SK-N-MC (cell line): Measurements from ENCODE around the gene LIPC.

Source experiments
- DNase-seq: peaks from one replicate; pipeline ENCODE4 v3.0.0-alpha.2; 2011; ENCODE audit warnings: low read depth, low spot score
- H3K27ac ChIP-seq: fragments of 200-600 bp; sonication (generic); 2 replicates; pipeline ENCODE4 v1.5.1; 2016; ENCODE audit warnings: mixed run types
- H3K36me3 ChIP-seq: fragments of 200-600 bp; sonication (generic); 2 replicates; pipeline ENCODE4 v1.6.1; 2017; ENCODE audit warnings: antibody characterized with exemption, low read length, mixed read lengths; ENCODE audit not compliant: insufficient read depth
- H3K4me3 ChIP-seq: fragments of 200-600 bp; sonication (generic); 2 replicates; pipeline ENCODE4 v1.5.1; 2016
- H3K9ac ChIP-seq: fragments of 200-600 bp; sonication (generic); 2 replicates; pipeline ENCODE4 v1.8.0; 2017; ENCODE audit warnings: mixed run types, mixed read lengths; ENCODE audit not compliant: insufficient read length
- H3K9me3 ChIP-seq: fragments of 200-600 bp; sonication (generic); 2 replicates; pipeline ENCODE4 v1.6.1; 2017; ENCODE audit warnings: low read depth, mild to moderate bottlenecking, antibody characterized with exemption, low read length, moderate library complexity, mixed read lengths
- EZH2 ChIP-seq: fragments of 200-600 bp; sonication (generic); IDR thresholded peaks from one replicate; pipeline ENCODE4 v1.6.1; 2017; ENCODE audit warnings: antibody characterized with exemption
- FOXP2 ChIP-seq: optimal IDR thresholded peaks from 2 replicates; pipeline ENCODE3; 2011; ENCODE audit warnings: mild to moderate bottlenecking, moderate library complexity; ENCODE audit not compliant: insufficient read depth; ENCODE audit errors: extremely low read length, control extremely low read depth
- POLR2AphosphoS5 ChIP-seq: IDR thresholded peaks from 2 replicates; pipeline ENCODE4 v1.6.1; 2012; ENCODE audit warnings: mild to moderate bottlenecking, low read depth, low read length, borderline replicate concordance

The LIPC gene

DNA sequence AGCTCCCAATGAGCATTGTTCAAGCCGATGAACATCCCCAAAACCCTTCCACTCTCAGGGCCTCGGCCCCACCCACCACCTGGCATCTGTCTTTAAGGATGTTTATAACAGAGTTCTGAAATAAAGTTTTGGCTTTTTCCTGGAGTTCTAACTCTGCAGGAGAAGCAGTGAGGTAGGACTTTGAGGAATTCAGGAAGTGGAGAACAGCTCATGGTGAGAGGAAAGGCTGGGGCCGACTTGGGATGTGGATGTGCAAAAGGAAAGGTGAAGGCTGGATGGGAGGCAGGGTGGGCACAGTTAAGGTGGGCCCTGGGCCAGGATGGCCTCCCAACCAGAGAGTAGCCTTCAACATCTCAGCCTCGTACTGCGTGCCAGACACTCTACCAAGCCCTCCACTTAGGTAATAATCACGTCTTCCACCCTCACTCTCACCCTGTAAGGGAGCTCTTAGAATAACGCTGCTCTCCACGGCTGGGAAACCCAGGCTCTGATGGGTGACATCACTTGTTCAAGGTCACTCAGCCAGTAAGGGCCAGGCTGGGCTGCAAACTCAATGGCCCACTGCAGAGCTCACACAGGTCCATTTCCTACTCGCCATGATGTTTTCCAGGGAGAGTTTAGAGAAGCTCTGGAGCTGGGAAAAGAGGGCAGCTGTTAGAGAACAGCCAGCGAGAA, 28.5 kb downstream of the LIPC start:
- DNase-seq, result no peak
- TF ChIP-seq FOXP2 (no peak), POLR2AphosphoS5 (no peak), EZH2 (no peak)
- no peaks in the 10 kb centered on the region for H3K36me3 ChIP-seq
- no peaks in the 10 kb centered on the region for H3K9me3 ChIP-seq
- no peak overlapping the region for H3K4me3 ChIP-seq
- no peak overlapping the region for H3K9ac ChIP-seq
- no peak overlapping the region for H3K27ac ChIP-seq

DNA sequence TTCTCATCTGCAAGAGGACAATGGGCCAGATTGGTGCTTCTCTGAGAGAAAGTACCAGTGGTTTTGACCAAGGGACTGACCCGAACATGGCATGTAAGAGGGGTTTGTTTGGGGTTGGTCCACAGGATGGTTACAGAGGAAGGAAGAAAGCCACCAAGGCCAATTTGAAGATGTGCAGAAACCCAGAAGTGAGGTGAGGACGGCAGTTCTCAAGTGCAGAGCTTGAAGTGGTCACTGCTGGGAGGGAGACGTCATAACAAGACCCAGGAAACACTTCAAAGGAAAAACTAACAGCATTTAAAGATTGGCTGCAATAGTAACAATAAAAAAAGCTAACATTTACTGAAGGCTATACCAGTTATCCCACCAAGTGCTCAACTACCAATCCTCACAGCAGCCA, 29.1 kb downstream of the LIPC start:
- Histone ChIP-seq H3K9ac (no peak overlapping the region), H3K27ac (no peak overlapping the region), H3K9me3 (no peaks in the 10 kb centered on the region), H3K4me3 (no peak overlapping the region), H3K36me3 (no peaks in the 10 kb centered on the region)
- TF ChIP-seq FOXP2, result no peak
- TF ChIP-seq EZH2, result no peak
- no peak for TF ChIP-seq POLR2AphosphoS5
- no peak for DNase-seq

DNA sequence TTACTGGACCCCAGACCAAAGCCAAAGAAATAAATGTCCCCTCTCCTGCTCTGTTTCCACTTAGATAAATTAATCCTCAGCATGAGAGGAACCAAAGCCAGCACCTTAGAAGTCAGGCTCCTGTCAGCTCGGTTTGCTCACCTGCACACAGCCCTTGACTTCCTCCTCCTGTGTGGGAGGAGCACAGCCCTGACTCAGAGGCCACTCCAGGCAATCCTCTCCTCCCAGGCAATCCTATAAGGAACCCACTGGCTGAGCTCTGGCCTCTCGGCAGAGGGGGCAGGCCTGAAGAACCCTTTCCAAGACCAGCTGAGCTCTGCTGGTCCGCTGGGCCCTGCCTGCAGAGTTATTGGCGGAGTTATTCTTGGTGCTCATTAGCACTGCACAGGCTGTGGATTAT, 30.8 kb downstream of the LIPC start:
- H3K27ac ChIP-seq, result no peak overlapping the region
- DNase-seq, result no peak
- no peaks in the 10 kb centered on the region for H3K9me3 ChIP-seq
- no peak overlapping the region for H3K9ac ChIP-seq
- H3K36me3 ChIP-seq, result no peaks in the 10 kb centered on the region
- TF ChIP-seq FOXP2 (no peak), POLR2AphosphoS5 (no peak)
- H3K4me3 ChIP-seq, result no peak overlapping the region

DNA sequence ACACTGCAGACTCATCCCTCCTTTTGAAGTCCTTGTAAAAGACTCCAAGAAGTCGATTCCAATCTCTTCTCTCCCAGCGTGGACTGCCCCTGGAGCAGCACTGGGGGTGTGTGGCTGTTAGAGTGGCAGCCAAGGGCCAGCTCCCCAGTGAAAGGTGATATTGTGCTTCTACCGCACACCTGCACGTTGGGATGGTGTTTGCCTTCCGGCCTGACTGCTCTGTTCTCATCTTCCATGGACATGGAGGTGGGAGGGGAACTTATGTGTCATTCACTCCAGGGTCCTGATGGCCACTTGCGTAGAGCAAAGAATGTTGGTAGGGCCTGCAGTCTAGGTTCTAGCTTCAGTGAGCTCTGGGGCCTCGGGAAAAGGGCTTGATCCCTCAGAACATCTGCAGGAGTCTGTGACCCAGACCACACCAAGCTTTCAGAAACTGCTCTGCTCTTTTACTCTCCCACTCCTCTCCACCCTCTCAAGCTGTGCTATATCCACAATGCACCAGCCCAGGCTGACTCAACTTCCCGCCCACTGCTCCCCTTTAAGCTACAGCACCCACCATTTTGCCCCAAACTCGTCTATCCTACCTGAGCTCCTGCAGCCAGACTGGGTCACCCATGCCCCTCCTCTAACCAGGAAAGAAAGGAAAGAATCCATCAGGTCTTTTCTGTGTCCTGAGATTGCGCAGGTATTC, 31.3 kb downstream of the LIPC start:
- DNase-seq, result no peak
- no peak overlapping the region for H3K27ac ChIP-seq
- no peaks in the 10 kb centered on the region for H3K9me3 ChIP-seq
- H3K9ac ChIP-seq, result no peak overlapping the region
- H3K4me3 ChIP-seq, result no peak overlapping the region
- no peaks in the 10 kb centered on the region for H3K36me3 ChIP-seq
- TF ChIP-seq EZH2 (no peak), FOXP2 (no peak), POLR2AphosphoS5 (no peak)

DNA sequence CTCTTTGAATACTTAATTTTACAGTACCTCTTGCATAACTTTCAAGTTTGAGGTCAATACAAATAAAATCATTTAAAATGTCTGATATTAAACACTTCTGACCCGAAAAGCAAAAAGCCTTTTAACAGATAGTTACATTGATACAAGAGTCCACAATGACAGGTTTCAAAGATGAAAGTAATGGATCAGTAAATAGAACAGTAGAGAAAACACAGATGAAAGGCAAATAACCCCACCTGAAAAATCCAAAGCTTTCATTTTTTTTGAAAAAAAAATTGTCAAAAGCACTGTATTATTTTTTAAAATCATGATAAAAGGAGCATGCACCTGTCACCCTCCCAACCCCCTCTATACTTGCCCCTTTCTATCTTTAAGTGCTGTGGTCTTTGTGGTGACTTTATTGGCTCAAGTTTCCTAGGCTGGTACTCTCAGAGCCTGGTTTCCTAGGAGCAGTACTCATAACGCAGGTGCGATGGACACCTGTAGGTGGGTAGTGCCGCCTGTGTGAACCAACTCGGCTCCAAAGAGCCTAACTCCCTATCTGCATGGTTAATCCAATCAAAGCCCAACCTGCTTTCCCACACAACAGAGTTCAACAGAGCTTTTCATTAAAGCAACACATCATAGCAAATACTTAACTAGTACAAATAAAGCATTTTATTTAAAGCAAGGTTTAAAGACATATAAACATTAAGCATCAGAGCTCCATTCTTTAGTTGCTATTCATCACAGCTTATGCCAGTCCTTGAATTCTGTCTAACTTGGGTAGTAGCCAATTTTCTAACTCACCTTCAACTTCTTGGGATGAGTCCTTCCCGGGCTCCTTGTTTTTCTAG, 32.2 kb downstream of the LIPC start:
- no peaks in the 10 kb centered on the region for H3K9me3 ChIP-seq
- DNase-seq, result no peak
- no peaks in the 10 kb centered on the region for H3K36me3 ChIP-seq
- no peak for TF ChIP-seq EZH2
- TF ChIP-seq POLR2AphosphoS5, result no peak
- no peak for TF ChIP-seq FOXP2
- no peak overlapping the region for H3K27ac ChIP-seq
- H3K9ac ChIP-seq, result no peak overlapping the region
- H3K4me3 ChIP-seq, result no peak overlapping the region

DNA sequence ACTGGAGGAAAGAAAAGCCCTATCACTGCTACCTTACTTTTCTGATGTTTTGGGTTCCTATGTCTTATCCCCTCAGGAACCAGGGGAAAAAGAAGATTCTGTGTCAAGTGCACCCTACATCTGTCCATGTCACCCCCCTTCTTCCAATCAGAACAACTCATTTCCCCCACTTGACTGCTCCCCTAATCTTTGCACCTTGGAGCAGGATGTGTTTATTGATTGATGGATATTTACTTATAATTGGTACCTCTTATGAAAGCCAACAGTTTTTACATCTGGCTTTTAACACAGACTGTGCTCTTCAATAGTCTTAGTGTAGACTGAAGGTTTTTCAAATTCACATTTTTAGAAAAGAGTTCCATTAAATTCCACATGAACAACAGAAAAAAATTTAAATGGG, 33.3 kb downstream of the LIPC start:
- TF ChIP-seq EZH2 (no peak), POLR2AphosphoS5 (no peak), FOXP2 (no peak)
- no peak for DNase-seq

DNA sequence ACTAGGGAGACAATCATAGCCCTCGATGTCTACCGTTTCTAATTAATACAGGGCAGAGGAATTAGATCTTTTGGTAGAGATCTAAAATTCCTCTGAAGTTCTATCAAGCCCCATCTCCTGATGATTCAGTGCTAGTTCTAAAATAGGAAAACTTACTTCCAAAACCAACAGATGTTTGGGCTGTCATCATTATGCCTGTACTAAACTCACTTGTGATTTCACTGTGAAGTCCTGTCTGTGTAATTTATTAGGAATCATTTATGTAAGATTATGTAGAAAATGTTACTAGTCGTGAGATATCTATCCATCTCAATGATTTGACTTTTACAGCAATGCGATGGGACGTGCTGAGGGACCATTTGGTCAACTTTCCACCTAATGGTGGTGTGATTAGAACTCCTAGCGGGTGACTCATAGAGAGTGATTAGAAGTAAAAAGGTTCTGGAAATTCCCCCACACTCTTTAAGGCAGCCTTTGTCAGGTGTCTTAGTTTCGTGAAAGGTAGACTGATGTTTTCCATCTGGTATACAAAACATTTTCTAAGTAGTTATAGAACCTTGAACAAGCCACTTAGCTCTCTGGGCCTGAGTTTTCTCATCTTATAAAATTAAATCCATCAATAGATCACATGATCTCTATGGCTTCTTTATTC, 34.2 kb downstream of the LIPC start:
- Histone ChIP-seq H3K9ac (no peak overlapping the region), H3K27ac (no peak overlapping the region), H3K9me3 (no peaks in the 10 kb centered on the region), H3K36me3 (no peaks in the 10 kb centered on the region), H3K4me3 (no peak overlapping the region)
- no peak for DNase-seq
- TF ChIP-seq FOXP2, result no peak
- TF ChIP-seq EZH2, result no peak
- TF ChIP-seq POLR2AphosphoS5, result no peak

More for the DNA sequence above, 33.3 kb downstream of the LIPC start:
- H3K27ac ChIP-seq, result no peak overlapping the region
- H3K9me3 ChIP-seq, result no peaks in the 10 kb centered on the region
- H3K4me3 ChIP-seq, result no peak overlapping the region
- no peak overlapping the region for H3K9ac ChIP-seq
- H3K36me3 ChIP-seq, result no peaks in the 10 kb centered on the region

DNA sequence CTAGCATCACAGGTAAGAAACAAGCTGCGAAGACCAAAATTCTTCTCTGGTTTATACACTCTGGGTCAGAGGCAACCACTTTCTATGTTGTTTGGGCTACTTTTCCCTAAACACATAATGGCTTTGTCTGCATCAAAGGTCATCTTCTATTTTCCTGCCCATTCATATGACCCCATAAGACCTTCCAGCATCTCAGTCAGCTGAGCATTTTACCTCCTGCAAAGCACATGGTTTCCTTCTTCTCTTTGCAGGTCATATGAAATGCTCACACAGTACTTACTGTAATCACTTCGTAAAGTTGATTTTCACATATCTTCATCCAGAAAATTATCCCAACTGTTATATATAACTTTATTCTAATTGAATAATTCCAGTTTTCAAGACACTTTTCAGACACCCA, 34.8 kb downstream of the LIPC start:
- Histone ChIP-seq H3K9me3 (no peaks in the 10 kb centered on the region), H3K36me3 (no peaks in the 10 kb centered on the region), H3K4me3 (no peak overlapping the region), H3K27ac (no peak overlapping the region), H3K9ac (no peak overlapping the region)
- DNase-seq, result no peak
- TF ChIP-seq POLR2AphosphoS5 (no peak), EZH2 (no peak), FOXP2 (no peak)
